Stimulated activated CD4-positive, alpha-beta T cell treated with anti-CD3 and anti-CD28 coated beads, TNF-alpha, amount 100 ng/mL, for 24 hours (primary cell): ENCODE measurements around the gene GJA4.
"Not testable (repeated sequence)": the region's sequence is repeated elsewhere in the genome, so short reads cannot be mapped to it uniquely, and the experiment has no call there.

Experiments used
- DNase-seq, 3 experiments: peaks; one replicate each; pipeline ENCODE4 v3.0.0-alpha.2; 2020; ENCODE audit warnings: low read depth in 3 of 3

GJA4 gene

GRCh38 chr1:34770891-34771504, 21.8 kb upstream of the GJA4 start:
- no peak for DNase-seq

GRCh38 chr1:34771573-34772371, 21.0 kb upstream of the GJA4 start:
- DNase-seq: no peak

GRCh38 chr1:34773114-34773513, 19.7 kb upstream of the GJA4 start:
- DNase-seq: not testable (repeated sequence)

GRCh38 chr1:34774957-34775356, 17.8 kb upstream of the GJA4 start:
- DNase-seq: no peak

DNA sequence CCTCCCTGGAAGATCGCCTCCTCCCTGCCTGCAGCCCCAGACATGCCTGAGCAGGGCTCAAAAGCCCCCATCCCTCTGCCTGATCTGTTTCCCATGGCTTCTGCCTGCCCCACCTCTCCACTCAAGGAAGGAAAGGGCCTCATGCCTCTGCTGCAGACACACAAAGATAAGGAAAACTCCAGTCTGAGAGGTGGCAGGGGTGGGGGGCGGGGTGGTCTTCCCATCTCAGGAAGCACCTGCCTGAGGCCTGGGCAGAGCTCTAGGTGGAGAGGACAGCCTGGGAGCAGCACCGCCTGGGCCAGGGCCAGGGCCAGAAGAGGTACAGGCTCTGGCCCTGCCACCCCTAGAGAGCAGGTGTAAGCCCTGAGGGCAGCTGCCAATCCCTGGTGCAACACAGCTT, 15.9 kb upstream of the GJA4 start:
- no peak for DNase-seq

DNA sequence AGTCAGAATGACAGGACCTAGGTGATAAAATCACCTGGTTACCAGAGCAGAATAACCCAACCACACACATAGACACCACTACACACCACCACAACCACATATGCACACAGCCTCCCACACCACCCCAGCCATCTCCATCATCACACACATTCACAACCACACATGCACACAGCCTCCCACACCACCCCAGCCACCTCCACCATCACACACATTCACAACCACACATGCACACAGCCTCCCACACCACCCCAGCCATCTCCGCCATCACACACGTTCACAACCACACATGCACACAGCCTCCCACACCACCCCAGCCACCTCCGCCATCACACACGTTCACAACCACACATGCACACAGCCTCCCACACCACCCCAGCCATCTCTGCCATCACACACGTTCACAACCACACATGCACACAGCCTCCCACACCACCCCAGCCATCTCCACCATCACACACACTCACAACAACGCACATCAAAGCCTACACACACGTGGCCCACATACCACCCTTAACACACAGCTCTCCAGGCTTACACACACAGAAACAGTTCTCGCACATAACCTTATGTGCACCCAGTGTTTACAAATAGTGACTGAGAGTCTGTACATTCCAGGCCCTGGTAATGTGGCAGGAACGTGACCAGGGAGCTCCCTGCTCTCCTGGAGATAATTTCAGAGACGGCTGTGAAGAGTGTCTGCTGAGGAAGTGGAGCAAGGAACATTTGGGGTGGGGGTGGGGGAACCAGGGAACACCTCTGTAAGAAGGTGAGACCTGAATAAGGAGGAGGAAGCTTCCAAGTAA, 15.1 kb upstream of the GJA4 start:
- no peak for DNase-seq

- DNase-seq: no peak
These were observed 14.4 kb upstream of the GJA4 start for GRCh38 chr1:34778381-34778780.

DNA sequence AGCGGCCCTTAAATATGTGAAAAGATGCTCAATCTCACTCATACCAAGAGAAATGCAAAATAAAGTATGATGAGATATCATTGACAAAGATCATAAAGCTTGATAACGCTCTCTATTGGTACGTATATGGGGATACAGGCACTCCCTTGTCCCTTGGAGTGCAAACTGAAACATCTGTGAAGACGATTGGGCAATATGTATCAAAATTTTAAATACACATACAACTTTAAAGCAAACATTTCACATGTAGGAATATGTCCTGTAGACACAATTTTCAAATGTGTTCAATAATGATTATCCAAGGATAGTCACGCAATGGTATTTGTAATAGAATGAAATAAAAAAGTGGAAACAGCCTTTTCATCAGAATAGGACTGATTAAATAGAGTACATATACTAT, 13.8 kb upstream of the GJA4 start:
- DNase-seq: no peak

DNA sequence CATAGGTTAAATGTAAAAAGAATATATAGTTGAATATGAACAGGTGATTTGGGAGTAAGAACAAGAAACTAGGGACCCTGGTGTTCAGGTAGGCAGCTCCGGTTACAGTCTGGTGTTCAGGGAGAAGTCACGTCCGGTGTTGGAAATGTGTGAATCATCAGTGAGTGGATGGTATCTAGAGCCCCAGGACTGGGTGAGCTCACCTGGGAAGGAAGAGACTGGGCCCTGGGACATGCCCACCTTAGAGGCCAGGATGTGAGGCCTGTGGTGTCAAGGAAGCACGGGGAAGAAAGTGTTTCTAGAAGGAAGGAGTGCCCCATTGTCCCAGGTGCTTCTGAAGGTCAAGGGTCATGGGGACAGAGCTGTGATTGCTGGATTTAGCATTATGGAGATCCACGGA, 13.3 kb upstream of the GJA4 start:
- DNase-seq: no peak

DNA sequence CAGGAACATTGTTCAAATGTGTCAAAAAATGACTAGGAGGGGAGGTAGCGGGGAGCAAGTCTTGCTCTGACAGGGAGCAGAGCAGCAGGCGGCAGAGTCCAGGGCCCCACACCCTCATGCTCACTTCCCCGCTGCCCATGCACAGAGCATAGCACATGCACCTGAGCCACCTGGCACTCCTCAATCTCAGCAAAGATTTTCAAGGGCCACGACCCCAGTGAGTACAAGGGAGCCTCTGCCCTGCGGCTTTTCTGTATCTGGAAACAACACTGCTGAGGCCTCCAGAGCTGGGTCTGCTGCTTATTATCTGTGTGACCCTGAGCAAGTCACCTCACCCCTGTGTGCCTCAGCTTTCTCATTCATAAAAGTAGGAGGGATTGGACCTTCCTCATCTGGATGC, 12.8 kb upstream of the GJA4 start:
- DNase-seq: no peak

GRCh38 chr1:34780528-34780927, 12.3 kb upstream of the GJA4 start:
- DNase-seq: no peak

DNA sequence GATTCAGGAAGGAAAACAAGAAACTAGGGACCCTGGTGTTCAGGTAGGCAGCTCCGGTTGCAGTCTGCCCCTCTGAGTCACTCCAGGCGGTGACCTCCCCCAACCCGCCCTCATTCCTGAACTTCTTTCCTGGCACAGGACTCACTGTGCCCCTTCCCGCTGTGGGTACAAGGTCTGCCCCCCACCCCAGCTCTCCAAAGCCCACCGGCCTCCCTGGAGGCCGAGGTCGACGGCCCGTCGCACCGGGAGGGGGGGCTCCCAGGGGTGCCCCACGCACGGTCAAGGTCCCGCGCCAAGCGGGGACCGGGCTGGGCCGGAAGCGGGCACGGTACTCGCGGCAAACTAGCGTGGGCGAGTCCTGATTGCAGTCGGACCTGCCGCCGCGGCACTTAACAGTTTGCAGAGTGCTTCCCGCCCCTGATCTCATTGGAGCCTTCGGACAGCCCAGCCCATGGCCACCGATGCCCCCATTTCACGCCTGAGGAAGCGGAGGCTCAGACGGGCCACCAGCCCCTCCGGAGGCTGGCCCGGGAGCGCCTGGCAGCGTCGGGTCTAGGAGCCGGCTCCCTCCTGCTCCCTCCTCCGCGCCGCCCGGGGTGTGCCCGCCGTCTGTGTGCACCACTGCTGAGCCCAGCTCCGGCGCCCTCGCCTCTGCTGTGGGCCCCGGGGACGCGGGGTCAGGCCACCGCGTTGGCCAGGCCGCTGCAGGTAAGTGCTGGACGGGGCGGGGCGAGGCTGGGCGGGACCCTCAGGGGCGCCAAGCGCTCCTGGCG, 11.5 kb upstream of the GJA4 start, which contains the start of gene GJB3:
Gene GJB3, plus strand, starts transcription at position 144 of the 773 bp plus-strand sequence. CDS start 3,549 bp downstream, outside the sequence.
- peak in 1 of 3 experiments; percentile 11 for DNase-seq

DNA sequence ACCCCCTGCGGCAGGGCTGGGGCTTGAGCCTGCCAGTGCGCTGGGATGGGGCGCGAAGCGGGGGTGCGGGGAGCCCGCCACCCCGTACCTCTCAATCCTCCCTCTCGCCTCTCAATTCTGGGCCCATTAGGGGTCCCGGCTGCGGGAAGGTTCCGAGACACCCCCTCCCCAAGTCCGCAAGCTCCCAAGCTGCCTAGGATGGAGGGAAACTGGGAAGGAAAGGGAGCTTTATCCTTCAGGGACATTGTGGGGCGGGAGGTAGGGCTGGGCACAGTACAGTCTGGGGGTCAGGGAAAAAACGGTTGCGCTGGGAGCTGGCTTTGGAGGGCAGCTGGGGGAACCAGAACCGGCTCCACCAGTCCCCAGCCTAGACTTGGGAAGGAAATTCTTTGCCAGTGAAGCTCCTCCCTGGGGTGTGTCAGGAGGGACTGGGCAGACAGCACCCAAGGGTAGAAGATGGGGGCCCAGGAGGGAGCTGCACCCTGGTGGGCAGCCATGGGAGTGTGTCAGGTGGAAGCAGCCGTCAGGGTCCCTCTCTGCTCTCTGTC, 10.9 kb upstream of the GJA4 start:
- no peak for DNase-seq

DNA sequence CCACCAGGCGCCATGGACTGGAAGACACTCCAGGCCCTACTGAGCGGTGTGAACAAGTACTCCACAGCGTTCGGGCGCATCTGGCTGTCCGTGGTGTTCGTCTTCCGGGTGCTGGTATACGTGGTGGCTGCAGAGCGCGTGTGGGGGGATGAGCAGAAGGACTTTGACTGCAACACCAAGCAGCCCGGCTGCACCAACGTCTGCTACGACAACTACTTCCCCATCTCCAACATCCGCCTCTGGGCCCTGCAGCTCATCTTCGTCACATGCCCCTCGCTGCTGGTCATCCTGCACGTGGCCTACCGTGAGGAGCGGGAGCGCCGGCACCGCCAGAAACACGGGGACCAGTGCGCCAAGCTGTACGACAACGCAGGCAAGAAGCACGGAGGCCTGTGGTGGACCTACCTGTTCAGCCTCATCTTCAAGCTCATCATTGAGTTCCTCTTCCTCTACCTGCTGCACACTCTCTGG, 8.0 kb upstream of the GJA4 start:
- DNase-seq: no peak

- DNase-seq: no peak
These were observed 7.4 kb upstream of the GJA4 start for GRCh38 chr1:34785231-34785874.

- no peak for DNase-seq
These were observed 6.8 kb upstream of the GJA4 start for GRCh38 chr1:34785875-34786470.

- peak; percentile 30 to 63 (median 35) for DNase-seq
These were observed 6.1 kb upstream of the GJA4 start for GRCh38 chr1:34786521-34787325.

DNA sequence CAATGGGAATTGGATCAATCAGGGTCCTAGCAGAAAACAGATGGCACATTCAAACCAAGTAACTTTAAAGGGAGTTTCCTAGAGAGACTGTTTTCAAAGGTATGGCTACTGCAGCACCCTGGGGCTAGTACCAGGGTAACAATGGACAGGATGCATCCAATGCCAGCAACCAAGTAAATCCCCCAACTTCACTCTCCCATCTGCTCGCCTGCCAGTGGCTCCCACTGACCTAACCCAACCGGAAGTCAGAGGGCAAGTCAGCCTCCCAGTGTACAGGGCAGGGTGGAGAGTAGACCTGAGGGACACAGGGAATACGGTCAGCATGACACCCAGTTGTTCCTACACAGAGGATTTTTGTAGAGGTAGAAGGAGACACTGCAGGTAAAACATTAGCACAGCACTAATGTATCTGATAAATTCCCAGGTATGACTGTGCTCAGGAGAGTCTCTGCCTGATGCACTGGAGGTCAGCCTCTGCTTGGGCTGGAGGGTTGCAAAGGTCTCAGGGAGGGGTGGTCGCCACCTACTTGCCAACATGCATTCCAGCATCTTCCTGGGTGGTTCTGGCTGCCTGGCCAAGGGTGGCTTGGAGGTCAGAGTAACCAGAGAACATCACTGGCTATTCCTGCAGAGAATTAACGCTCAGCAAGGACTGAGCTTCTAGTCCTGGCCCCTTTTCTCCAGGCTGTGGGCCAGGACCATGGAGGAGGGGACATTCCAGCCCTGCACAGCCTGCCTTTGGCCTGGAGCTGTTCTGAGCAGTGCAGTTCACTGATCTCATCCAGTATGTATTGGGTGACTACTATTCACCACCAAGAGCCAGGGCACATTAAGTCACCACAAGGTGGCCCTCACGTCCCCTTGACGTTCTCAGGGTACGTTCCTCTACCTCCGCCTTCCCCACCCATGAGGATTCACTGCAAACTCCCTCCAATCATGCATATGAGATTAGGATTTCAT, 5.1 kb upstream of the GJA4 start:
- no peak for DNase-seq
